Upper lobe of left lung (tissue), 6 donors: ENCODE results near the gene ADCY6. TPM values are rescaled to one million over a fixed set of nuclear protein-coding genes. Genes with fewer than 3 reads are reported as not detected.
A peak's percentile ranks its signal among the peaks of the same experiment; 100 is the strongest.

Source experiments
- ATAC-seq, 2 donors: fragments of 200-7000 bp; cut with Tn5 transposase; one replicate each; pipeline ENCODE4 v1.9.1; 2022; ENCODE audit warnings: mild to moderate bottlenecking in 2 of 2, moderate library complexity in 2 of 2; ENCODE audit not compliant: low FRiP score in 2 of 2
- DNase-seq, 2 donors: peaks; one replicate each; pipeline ENCODE4 v3.0.0-alpha.2; 2019 to 2020
- H3K27ac ChIP-seq, 4 donors: fragments of 200-600 bp; sonication (generic); one replicate each; pipeline ENCODE4 v1.5.1; 2016 to 2019
- H3K27me3 ChIP-seq, 4 donors: fragments of 200-600 bp; sonication (generic); one replicate each; pipeline ENCODE4 v1.5.1; 2017 to 2019
- H3K36me3 ChIP-seq, 4 donors: fragments of 200-600 bp; sonication (generic); one replicate each; pipeline ENCODE4 v1.5.1; 2016 to 2019
- H3K4me1 ChIP-seq, 4 donors: fragments of 200-600 bp; sonication (generic); one replicate each; pipeline ENCODE4 v1.5.1; 2018 to 2019
- H3K4me3 ChIP-seq, 4 donors: fragments of 200-600 bp; sonication (generic); one replicate each; pipeline ENCODE4 v1.5.1; 2017 to 2019; ENCODE audit warnings: mild to moderate bottlenecking in 2 of 4, moderate library complexity in 1 of 4
- H3K9me3 ChIP-seq, 4 donors: fragments of 200-600 bp; sonication (generic); one replicate each; pipeline ENCODE4 v1.5.1; 2018 to 2019
- CTCF ChIP-seq, 6 experiments: fragments of 450-650 bp in 4 of 6; fragments of 200-600 bp in 2 of 6; sonication (generic) in 2 of 6; IDR thresholded peaks; one replicate each; pipeline ENCODE4 v1.5.1; 2016 to 2019; ENCODE audit warnings: antibody characterized with exemption in 6 of 6
- EP300 ChIP-seq, 4 donors: sonication (generic); formaldehyde crosslinking; IDR thresholded peaks; one replicate each; pipeline ENCODE4 v1.5.1; 2017; ENCODE audit warnings: antibody characterized with exemption in 4 of 4, control low read depth in 2 of 4
- POLR2A ChIP-seq, 4 donors: fragments of 450-650 bp; IDR thresholded peaks; one replicate each; pipeline ENCODE4 v1.5.1; 2016 to 2017; ENCODE audit warnings: antibody characterized with exemption in 4 of 4, mild to moderate bottlenecking in 2 of 4
- POLR2AphosphoS5 ChIP-seq, 2 donors: sonication (generic); formaldehyde crosslinking; IDR thresholded peaks; one replicate each; pipeline ENCODE4 v1.5.1; 2017; ENCODE audit warnings: antibody characterized with exemption in 2 of 2
- WGBS, 2 donors: methylation state at CpG; one replicate each; pipeline ENCODE4 v1.1.5; 2017 to 2018; 5-methylcytosine and 5-hydroxymethylcytosine counted together
- total RNA-seq, 6 donors: library from RNA; depleted of rRNA in 4 of 6; stranded (reverse); fragments of >200 nt in 4 of 6; gene quantifications; one replicate each; pipeline versions ENCODE4 v1.1.0 to v1.2.1, GENCODE V29; 2016 to 2021
- donor health status: DM: no; HTN: no; CAD: no; lungs with moderate emphysema.
- donor health status: DM: no; HTN: yes; CAD: no; lungs with severe emphysema.

The ADCY6 gene
- total RNA-seq, 6 donors from 2014 or later = 26.0 to 113 (median 35.1) TPM

DNA sequence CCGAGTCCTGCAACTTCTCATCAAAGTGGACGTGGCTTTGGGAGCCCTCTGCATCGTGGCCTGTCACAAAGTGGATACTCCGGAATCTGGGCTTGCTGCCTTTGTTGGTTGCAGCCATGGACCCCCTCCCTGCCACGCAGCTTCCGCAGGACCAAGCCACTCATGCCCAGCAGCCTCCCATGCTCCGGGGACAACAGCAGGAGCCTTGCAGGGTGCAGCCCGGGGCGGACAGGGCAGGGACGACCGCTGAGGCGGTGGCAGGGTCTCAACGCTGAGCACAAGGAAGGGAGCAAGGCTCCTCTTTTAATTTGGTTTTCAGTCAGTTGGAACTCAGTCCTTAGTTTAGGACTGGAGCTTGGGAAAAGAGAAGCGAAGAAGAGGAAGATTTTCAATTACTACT, 12.1 kb upstream of the ADCY6 start:
- peaks cover 0 to 2% (median under 1%) of the 10 kb centered on the region in 4 donors for H3K4me1 ChIP-seq
- WGBS, 2 donors = 83 to 85% methylated on average over 8 to 14 of the region's 14 CpGs
- no peaks in the 10 kb centered on the region for H3K36me3 ChIP-seq
- no peak overlapping the region for H3K4me3 ChIP-seq
- ATAC-seq (peak in 1 of 2 donors; percentile 16), DNase-seq (no peak)
- no peak for TF ChIP-seq EP300 (IDR thresholded peaks at IDR 0.05)
- TF ChIP-seq POLR2AphosphoS5 (IDR thresholded peaks at IDR 0.05) = no peak
- no peak for TF ChIP-seq POLR2A (IDR thresholded peaks at IDR 0.05)
- TF ChIP-seq CTCF (IDR thresholded peaks at IDR 0.05) = no peak
- no peak overlapping the region for H3K27ac ChIP-seq
- no peaks in the 10 kb centered on the region for H3K9me3 ChIP-seq
- H3K27me3 ChIP-seq = peaks cover 0 to 4% (median 0%) of the 10 kb centered on the region in 4 donors

DNA sequence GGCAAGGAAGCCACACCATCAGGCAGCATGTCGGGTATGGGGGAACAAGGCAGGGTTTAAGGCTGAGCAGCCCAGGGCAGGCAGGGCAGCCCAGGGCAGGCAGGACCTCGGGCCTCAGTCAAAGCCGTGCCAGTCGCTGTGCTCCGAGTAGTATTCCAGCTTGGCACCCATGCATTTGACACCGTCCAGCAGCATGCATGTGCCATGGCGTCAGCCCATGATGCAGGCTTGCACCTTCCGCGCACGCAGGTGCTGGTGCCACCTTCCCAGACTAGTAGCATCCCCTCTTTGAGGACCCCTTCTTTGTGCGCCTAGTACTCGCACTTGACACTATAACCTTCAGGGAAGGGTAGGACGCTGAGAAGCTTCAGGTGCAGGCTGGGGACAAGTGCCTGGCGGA, 11.6 kb upstream of the ADCY6 start:
- peaks cover 0 to 4% (median 0%) of the 10 kb centered on the region in 4 donors for H3K27me3 ChIP-seq
- WGBS, 2 donors = 50 to 90% methylated on average over 1 to 14 of the region's 14 CpGs
- no peaks in the 10 kb centered on the region for H3K36me3 ChIP-seq
- DNase-seq (no peak), ATAC-seq (peak in 1 of 2 donors; percentile 44)
- TF ChIP-seq POLR2A (IDR thresholded peaks at IDR 0.05) (no peak), CTCF (IDR thresholded peaks at IDR 0.05) (no peak), POLR2AphosphoS5 (IDR thresholded peaks at IDR 0.05) (no peak), EP300 (IDR thresholded peaks at IDR 0.05) (no peak)
- H3K9me3 ChIP-seq = no peaks in the 10 kb centered on the region
- H3K27ac ChIP-seq = no peak overlapping the region
- H3K4me1 ChIP-seq = peaks cover 3 to 7% (median 6%) of the 10 kb centered on the region in 4 donors
- H3K4me3 ChIP-seq = no peak overlapping the region

DNA sequence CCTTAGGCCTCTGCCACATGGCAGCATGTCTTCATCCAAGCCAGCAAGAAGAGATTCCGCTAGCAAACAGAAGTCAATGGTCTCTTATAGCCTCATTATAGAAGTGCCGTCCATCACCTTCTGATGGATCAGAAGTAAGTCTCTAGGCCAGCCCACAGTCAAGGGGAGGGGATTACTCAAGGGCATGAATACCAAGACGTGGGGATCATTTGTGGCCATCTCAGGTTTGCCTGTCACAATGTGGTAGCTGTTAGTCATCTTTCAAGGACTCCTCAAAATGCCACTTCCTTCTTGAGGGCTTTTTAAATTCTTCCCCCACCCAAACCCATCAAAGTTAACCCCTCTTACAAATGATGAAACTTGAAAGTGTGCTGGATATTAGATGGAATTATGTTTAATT, 8.1 kb upstream of the ADCY6 start:
- WGBS, 2 donors = 50 to 64% methylated on average over 3 of the region's 3 CpGs
- peaks cover 0 to 4% (median 0%) of the 10 kb centered on the region in 4 donors for H3K27me3 ChIP-seq
- H3K4me1 ChIP-seq = peaks cover 3 to 11% (median 9%) of the 10 kb centered on the region in 4 donors
- ATAC-seq (no peak), DNase-seq (no peak)
- no peak overlapping the region for H3K4me3 ChIP-seq
- TF ChIP-seq POLR2AphosphoS5 (IDR thresholded peaks at IDR 0.05) (no peak), POLR2A (IDR thresholded peaks at IDR 0.05) (no peak), CTCF (IDR thresholded peaks at IDR 0.05) (no peak), EP300 (IDR thresholded peaks at IDR 0.05) (no peak)
- H3K9me3 ChIP-seq = no peaks in the 10 kb centered on the region
- no peak overlapping the region for H3K27ac ChIP-seq
- H3K36me3 ChIP-seq = no peaks in the 10 kb centered on the region

DNA sequence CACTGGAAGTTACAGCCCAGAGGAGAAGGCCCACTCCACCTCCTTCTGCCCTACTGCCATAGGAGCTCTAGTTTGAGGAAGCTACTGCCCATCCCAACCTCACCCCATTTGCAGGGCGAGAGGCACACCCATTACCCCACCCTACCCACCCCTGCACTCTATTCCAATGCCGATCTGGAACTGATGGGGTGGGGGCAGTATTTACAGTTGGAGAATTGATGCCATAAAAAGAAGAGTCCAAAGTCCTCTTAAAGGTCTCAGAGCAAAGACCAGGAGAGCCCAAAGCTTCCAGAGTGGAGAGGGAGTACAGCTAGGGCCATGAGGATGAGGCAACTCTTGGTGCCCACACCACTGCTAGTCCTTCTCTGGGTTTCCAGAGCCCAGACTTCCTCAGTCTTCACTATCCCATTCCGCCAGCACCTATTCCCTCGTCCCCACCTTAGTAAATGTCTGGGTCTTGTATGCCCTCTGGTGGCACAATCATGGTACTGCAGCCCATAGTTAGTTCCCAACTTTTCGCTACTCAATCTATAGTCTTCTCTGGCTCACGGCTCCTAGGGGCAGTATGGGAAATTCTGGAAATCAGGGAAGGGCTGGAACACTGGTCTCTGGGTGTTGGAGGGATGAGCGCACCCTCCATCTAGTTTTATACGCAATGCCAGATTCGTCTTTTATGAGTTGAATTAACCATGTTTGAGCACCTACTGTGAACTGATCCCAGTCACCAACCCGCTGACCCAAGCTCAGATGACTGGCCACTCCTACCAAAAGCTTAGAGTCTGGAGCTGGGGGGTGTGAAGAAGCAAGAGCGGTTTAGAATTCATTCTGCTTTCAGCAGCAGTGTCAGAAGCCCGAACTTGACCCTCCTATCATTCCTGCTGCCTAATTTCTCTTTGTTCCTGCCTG, 6.9 kb upstream of the ADCY6 start:
- Histone ChIP-seq H3K4me3 (no peak overlapping the region), H3K4me1 (peaks cover 3 to 11% (median 9%) of the 10 kb centered on the region in 4 donors), H3K9me3 (no peaks in the 10 kb centered on the region), H3K27ac (no peak overlapping the region), H3K36me3 (no peaks in the 10 kb centered on the region), H3K27me3 (peaks cover 0 to 4% (median 0%) of the 10 kb centered on the region in 4 donors)
- no peak for TF ChIP-seq EP300 (IDR thresholded peaks at IDR 0.05)
- TF ChIP-seq CTCF (IDR thresholded peaks at IDR 0.05) = peak; percentile 86 to 96 (median 92)
- WGBS, 2 donors = 23 to 28% methylated on average over 12 of the region's 12 CpGs
- peak in 1 of 2 donors; percentile 68 for DNase-seq
- peak; percentile 91 to 95 for ATAC-seq
